Activated CD4-positive, alpha-beta T cell treated with anti-CD3 and anti-CD28 coated beads, Interleukin-2, amount 50 U/mL, for 24 hours (primary cell): ENCODE data around the gene TBC1D5.
"Not testable (repeated sequence)": the region's sequence is repeated elsewhere in the genome, so short reads cannot be mapped to it uniquely, and the experiment has no call there.

Source experiments
- DNase-seq, 2 donors: peaks; one replicate each; pipeline ENCODE4 v3.0.0-alpha.2; 2020; ENCODE audit warnings: low read depth in 1 of 2, low spot score in 1 of 2

TBC1D5 gene

DNA sequence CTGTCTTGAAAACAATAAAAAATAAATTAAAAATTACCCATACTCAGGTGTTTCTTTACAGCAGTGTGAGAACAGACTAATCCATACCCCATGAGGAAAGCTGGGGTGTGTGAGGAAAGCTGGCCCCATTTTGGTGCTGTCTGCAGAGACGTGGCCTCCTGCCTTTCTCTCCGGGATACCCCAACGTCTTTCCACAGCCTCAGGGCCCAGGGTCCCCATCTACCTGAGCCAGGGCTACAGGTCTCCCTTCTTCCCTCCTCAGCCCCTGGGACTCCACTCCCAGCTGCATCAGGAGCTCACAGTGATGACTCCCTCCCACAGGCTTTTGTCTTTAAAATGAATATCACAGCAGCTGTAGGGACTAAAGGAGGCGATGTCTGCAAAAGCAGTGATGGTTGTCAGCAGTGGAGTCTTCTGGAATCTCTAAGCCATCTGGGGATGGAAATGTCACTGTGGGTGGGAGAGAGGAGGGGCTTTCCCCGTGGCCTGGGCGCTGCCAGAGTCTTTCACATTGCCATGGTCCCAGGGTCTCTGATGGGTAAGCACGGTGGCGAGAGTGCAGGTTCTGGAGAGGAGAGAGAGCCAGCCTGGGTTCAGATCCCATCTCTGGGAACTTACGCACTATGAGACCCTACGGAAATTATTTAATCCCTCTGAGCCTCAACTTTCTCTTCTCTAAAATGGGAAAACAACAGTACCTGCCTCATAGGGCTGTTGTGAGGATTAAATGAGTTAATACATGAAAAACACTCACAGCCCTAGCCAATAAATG lies 598.4 kb downstream of the TBC1D5 start:
- DNase-seq: no peak

DNA sequence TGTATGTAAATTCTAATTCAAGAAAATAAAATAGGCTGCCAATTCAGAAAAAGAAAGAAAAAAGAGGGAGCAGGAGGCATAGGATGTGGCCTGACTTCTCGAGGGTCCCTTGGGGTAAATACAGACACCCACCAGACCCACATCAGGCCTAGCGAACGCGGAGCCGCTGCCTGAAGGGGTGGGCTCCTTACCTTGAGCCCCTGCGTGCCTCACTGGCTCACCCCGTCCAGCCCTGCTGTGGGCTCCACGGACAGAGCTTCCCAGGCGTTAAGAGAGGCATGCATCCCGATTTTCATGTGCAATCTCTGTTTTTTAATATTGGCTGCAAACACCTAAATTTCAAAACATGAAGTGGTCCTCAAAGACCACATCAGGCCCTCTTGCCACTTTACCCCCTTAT lies 599.9 kb downstream of the TBC1D5 start:
- no peak for DNase-seq

DNA sequence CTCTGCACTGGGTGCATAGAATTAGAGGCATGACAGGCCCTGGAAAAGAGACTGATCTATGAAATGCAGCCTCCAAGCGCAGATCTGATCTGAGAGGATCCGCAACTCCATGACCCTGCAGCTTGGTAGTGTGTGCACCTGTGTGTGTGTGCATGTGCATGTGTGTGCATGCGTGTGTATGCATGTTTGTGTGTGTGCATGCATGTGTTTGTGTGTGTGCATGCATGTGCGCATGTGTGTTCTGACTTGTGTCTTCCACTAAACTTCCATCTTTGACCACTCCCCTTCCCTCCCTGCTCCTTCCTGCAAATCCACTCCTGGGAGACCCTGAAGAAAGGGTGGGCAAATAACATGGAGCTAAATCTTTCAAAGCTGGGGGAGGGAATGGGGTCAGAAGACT lies 600.7 kb downstream of the TBC1D5 start:
- DNase-seq: no peak

DNA sequence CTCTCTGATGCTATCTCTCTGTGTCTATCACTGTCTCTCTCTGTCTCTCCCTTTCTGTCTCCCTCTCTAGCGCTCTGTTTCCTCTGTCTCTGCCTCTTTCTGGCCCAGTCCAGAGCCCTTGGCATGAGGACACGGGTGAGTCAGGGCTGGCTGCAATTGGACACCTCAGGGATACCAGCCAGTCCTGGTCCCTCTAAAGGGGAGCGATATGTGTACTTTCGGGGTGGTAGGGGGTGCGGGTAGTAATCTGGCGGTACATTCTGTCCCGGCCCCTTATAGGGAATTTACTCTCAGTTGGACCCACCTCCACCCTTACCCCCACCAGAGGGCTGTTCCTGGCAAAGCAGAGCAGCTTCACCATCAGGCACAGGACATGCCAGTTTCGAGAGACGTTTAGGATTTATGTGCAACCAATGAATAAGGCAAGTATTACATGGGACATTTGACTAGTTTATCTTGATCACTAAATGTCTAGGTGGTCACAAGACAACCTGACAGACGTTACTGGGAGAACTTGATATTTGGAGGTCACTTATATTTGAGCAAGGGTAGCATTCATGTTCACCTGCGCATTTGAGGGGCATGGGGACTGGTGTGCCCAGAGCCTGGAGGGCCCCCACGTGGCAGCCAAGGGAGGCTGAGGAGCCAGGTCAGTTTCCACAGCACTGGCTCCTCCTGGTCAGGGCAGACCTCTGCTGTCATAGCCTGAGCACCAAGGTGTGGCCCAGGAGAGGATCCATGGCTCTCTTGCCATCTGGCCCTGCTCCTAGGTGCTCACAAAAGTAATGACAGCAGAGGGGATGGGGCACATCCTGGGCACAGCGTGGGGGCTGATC lies 601.5 kb downstream of the TBC1D5 start:
- DNase-seq: no peak

- no peak for DNase-seq
Observed at GRCh38 chr3:17138246-17139039, 604.0 kb downstream of the TBC1D5 start.

DNA sequence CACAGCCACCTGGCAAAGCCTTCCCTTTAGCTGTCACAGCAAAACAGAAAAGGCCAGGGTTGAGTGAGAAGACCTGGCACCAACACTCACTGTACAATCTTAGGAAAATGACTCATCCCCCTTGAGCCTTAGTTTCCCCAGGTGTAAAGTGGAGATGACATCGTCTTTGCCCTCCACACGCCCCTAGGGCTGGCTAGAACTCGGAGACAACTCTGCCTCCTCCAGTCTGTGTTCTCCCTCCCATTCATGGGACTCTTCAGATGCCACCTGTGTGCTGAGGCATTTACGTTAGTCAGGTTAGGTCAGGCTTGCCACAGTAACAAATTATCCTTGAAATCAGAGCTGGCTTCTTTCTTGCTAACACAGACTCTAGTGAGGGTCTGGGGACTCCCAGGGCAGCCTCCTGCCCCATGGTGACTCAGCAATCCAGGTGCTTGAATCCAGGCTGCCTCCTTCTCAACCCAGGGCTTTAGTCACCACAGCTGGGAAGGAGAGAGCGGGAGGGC lies 605.1 kb downstream of the TBC1D5 start:
- no peak for DNase-seq

- no peak for DNase-seq
Observed at GRCh38 chr3:17136136-17136721, 606.2 kb downstream of the TBC1D5 start.

GRCh38 chr3:17135696-17136095 lies 606.7 kb downstream of the TBC1D5 start:
- no peak for DNase-seq

DNA sequence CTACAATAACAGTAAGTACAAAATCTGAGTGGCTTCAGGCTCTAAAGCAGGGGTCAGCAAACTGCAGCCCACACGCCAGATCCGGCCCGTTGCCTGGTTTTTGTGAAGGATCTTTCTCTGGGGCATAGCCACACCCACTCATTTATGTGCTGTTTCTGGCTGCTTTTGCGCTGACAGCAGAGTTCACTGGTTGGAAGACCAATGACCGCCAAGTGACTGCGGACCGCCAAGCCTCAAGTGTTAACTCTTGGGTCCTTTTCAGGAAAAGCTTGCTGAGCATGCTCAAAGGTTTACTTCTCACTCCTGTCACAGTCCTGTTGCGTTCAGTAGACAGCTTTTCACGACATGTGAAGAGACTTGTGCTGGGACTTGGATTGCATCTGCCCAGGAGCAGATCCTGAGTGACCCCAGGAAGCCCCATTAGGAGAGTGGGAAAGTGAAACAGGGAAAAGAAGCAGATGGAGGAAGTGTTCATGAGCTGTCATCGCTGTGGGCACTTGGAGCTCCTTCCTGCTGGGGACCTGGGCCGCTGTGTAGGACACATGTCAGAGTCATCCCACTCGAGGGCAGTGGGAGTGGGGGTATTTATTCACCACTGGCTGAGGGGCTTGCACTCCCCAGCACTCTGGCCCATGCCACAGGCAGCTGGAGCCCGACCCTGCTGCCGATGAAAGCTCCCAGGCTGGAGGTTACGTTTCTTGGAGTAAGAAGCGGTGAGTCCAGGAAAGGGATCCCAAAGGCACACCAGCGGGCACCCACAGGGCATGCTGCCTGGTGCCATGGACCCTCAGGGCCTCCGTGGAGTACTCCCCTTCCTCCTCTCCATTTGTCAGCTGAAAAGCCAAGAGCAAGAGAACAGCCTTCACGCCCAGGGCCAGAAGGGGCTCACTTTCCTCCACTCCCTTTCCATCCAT lies 608.5 kb downstream of the TBC1D5 start:
- no peak for DNase-seq

DNA sequence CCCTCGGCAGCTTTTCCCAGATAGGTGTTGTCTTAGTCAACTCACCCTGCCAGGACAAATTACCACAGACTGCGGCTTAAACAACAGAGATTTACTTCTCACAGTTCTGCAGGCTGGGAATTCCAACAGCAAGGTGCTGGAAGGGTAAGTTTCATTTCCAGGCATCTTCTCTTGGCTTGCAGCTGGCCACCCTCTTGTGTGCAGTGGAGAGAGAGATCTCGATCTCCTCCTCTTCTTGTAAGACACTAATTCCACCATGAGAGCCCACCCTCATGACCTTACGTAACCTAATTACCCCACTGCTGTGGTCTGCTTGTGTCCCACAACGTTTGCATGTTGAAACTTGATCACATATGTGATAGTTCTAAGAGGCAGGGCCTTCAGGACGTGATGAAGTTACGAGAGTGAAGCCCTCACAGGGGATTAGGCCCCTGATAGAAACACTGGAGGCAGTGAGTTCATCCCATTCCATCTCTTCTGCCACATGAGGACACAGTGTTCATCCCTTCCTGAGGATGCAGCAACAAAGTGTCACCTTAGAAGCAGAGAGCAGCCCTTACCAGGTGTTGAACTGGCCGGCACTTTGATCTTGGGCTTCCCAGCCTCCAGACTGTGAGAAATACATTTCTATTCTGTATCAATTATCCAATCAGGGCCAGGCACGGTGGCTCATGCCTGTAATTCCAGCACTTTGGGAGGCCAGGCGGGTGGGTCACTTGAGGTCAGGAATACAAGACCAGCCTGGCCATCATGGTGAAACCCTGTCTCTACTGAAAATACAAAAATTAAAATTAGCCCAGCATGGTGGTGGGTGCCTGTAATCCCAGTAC lies 609.9 kb downstream of the TBC1D5 start:
- no peak for DNase-seq

DNA sequence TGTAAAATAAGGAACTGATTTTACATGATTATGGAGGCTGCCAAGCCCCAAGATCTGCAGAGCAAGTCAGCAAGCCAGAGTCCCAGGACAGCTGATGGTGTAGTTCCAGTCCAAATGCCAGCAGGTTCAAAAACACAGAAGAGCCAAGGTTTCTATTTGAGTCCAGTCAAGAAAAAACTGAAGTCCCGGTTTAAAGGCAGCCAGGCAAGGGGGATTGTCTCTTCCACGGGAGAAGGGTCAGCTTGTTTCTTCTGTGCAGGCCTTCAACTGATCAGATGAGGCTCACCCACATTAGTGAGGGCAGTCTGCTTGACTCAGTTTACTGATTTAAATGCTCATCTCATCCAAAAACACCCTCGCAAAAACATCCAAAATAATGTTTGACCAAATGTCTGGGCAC lies 611.5 kb downstream of the TBC1D5 start:
- no peak for DNase-seq

GRCh38 chr3:17129556-17129955 lies 612.9 kb downstream of the TBC1D5 start:
- no peak for DNase-seq

DNA sequence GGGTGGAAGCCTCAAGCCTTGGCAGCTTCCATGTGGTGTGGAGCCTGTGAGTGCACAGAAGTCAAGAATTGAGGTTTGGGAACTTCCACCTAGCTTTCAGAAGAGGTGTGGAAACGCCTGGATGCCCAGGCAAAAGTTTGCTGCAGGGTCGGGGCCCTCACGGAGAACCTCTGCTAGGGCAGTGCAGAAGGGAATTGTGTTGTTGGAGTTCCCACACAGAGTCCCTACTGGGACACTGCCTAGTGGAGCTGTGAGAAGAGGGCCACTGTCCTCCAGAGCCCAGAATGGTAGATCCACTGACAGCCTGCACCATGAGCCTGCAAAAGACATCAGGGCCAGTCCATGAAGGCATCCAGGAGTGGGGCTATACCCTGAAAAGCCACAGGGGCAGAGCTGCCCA lies 613.8 kb downstream of the TBC1D5 start:
- not testable (repeated sequence) for DNase-seq

- no peak for DNase-seq
Observed at GRCh38 chr3:17125738-17126442, 616.5 kb downstream of the TBC1D5 start.

GRCh38 chr3:17122758-17123157 lies 619.7 kb downstream of the TBC1D5 start:
- no peak for DNase-seq

DNA sequence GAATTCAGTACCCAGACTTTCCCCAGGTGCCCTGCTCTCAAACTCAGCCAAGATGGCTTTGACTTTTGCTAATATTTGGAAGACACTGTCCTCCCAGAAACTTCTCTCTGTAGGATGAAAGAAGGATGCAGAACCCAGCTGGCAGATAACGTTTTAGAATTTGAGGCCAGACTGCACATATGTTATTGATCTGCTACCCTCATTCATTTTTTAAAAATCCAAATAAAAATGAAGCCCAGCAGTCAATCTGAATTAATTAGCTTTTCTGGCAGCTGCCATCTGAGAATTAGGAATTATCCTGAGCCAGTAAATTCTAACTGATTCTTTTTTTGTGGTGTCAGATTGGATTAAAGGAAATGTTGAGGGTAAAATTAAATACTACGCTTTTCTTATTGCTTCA lies 621.1 kb downstream of the TBC1D5 start:
- no peak for DNase-seq

- no peak for DNase-seq
Observed at GRCh38 chr3:17120115-17120514, 622.3 kb downstream of the TBC1D5 start.

DNA sequence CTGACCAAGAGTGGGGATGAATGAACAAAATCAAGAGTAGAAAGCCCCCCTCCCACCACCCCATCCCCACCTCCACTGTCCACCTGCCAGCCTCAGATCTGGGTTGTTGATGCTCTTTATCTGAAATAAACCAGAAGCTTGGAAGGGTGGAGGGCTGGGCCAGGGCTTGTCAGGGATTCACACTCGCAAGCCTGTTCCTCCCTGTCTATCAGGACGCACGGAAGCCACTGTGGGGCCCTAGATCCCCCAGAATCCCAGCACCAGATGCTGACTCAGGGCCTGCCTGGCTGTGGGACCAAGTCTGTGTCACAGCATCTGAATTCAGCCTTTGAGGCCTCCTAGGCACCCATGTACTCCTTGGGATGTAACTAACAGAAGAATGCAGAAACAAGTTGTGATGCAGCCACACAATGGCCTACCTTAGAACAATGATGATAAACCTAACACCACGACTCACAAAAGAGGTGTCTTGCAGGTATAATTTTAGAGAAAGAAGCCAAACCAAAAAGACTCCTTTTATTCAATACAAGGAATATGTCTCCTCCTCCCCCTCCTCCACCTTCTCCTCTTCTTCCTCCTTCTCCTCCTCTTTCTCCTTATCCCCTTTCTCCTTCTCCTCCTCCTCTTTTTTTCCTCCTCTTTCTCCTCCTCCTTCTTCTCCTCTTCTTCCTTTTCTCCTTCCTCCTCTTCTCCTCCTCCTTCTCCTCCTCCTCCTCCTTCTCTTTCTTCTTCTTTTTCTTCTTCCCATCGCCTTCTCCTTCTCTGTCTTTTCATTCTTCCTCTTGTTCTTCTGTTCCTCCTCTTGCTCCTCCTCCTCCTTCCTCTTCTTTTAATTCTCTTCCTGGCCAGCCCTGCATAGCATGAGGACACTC lies 623.0 kb downstream of the TBC1D5 start:
- no peak for DNase-seq
